ENCODE results near the gene TMEM87A.

DNA sequence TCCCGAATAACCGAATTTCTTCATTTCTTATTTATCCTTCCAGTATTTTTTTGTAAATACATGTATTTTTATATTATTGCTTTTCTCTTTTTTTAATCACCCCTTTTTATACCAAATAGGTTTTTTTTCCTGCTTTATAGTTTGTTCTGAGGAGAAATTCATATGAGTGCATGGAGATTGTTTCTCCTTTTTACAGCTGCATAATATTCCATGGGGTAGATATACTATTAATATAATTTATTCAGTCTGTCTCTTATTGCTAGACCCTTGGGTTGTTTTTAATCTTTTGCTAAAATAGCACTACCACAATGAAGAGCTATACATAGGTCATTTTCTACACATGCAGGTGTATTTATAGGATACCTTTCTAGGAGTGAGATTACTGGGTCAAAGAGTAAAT is 3.5 kb upstream of the TMEM87A start:
- TF ChIP-seq, protein P1, sequence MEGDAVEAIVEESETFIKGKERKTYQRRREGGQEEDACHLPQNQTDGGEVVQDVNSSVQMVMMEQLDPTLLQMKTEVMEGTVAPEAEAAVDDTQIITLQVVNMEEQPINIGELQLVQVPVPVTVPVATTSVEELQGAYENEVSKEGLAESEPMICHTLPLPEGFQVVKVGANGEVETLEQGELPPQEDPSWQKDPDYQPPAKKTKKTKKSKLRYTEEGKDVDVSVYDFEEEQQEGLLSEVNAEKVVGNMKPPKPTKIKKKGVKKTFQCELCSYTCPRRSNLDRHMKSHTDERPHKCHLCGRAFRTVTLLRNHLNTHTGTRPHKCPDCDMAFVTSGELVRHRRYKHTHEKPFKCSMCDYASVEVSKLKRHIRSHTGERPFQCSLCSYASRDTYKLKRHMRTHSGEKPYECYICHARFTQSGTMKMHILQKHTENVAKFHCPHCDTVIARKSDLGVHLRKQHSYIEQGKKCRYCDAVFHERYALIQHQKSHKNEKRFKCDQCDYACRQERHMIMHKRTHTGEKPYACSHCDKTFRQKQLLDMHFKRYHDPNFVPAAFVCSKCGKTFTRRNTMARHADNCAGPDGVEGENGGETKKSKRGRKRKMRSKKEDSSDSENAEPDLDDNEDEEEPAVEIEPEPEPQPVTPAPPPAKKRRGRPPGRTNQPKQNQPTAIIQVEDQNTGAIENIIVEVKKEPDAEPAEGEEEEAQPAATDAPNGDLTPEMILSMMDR (IDR thresholded peaks at IDR 0.05; ENCODE audit: low read depth, low read length) = no peak
- TF ChIP-seq, protein P2, sequence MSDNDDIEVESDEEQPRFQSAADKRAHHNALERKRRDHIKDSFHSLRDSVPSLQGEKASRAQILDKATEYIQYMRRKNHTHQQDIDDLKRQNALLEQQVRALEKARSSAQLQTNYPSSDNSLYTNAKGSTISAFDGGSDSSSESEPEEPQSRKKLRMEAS (IDR thresholded peaks at IDR 0.05; ENCODE audit: low read depth, low read length) = no peak
- TF ChIP-seq POLR2A (IDR thresholded peaks at IDR 0.05; ENCODE audit: extremely low read depth, insufficient read length) (no peak), MYC (IDR thresholded peaks at IDR 0.05; ENCODE audit: low read depth, low read length) (no peak)

Measured in NB4 (cell line).